GM12878 (cell line): ENCODE measurements around the gene MARF1. TPM values are rescaled to one million over a fixed set of nuclear protein-coding genes. Genes with fewer than 3 reads are reported as not detected.

Source experiments
- BCL11A ChIP-seq: IDR thresholded peaks from 2 replicates; pipeline ENCODE4 v1.6.1; 2011; ENCODE audit warnings: low read depth, low read length
- CEBPB ChIP-seq, 2 experiments: fragments of 150-350 bp in 1 of 2; IDR thresholded peaks; 2 replicates each; pipeline ENCODE4 v1.6.1; 2012 to 2014; ENCODE audit warnings: low read depth in 2 of 2, low read length in 2 of 2, borderline replicate concordance in 1 of 2, inconsistent platforms in 1 of 2
- ETV6 ChIP-seq, 2 experiments: fragments of 450-650 bp in 1 of 2; IDR thresholded peaks in 1 of 2; conservative IDR thresholded peaks in 1 of 2; 2 replicates each; pipeline ENCODE4 v1.6.1; 2014; ENCODE audit warnings: antibody characterized with exemption in 1 of 2, borderline replicate concordance in 1 of 2, low read depth in 1 of 2, mild to moderate bottlenecking in 1 of 2, moderate library complexity in 1 of 2
- FOXK2 ChIP-seq: fragments of 450-650 bp; IDR thresholded peaks from 2 replicates; pipeline ENCODE4 v1.6.1; 2017; ENCODE audit warnings: mild to moderate bottlenecking, moderate library complexity
- IKZF2 ChIP-seq, 2 experiments: fragments of 450-650 bp; IDR thresholded peaks; 2 replicates each; pipeline ENCODE4 v1.6.1; 2017; ENCODE audit warnings: mild to moderate bottlenecking in 2 of 2, moderate library complexity in 2 of 2
- MTA2 ChIP-seq: fragments of 450-650 bp; IDR thresholded peaks from 2 replicates; pipeline ENCODE4 v1.6.1; 2016; ENCODE audit warnings: low read depth, mild to moderate bottlenecking, moderate library complexity
- NR2F1 ChIP-seq: fragments of 450-650 bp; conservative IDR thresholded peaks from 2 replicates; pipeline ENCODE4 v1.6.1; 2017; ENCODE audit warnings: mild to moderate bottlenecking
- NRF1 ChIP-seq: conservative IDR thresholded peaks from 2 replicates; pipeline ENCODE4 v1.6.1; 2011; ENCODE audit warnings: mild to moderate bottlenecking, low read depth, low read length, improper control_type of control experiment
- RAD21 ChIP-seq: IDR thresholded peaks from 2 replicates; pipeline ENCODE4 v1.6.1; 2011; ENCODE audit warnings: mild to moderate bottlenecking, low read depth, low read length, moderate library complexity; ENCODE audit not compliant: insufficient read depth
- SIN3A ChIP-seq: IDR thresholded peaks from 2 replicates; pipeline ENCODE4 v1.6.1; 2012; ENCODE audit warnings: low read depth, low read length, improper control_type of control experiment
- STAT3 ChIP-seq: IDR thresholded peaks from 2 replicates; pipeline ENCODE4 v1.6.1; 2011; ENCODE audit warnings: low read depth, low read length, improper control_type of control experiment
- SUPT20H ChIP-seq: IDR thresholded peaks from 2 replicates; pipeline ENCODE4 v1.6.1; 2011; ENCODE audit warnings: low read depth, mild to moderate bottlenecking, low read length, moderate library complexity, borderline replicate concordance; ENCODE audit not compliant: control insufficient read depth
- TBL1XR1 ChIP-seq: IDR thresholded peaks from 2 replicates; pipeline ENCODE4 v1.6.1; 2012; ENCODE audit warnings: low read depth, low read length, improper control_type of control experiment
- ZNF24 ChIP-seq: fragments of 450-650 bp; IDR thresholded peaks from 2 replicates; pipeline ENCODE4 v1.6.1; 2017; ENCODE audit warnings: antibody characterized with exemption, mild to moderate bottlenecking
- polyA plus RNA-seq, 11 experiments: library from polyadenylated mRNA; depleted of rRNA in 4 of 11; unstranded in 6 of 11; stranded (reverse) in 5 of 11; fragments of >200 nt; fragmentation: Nextera tagmentation in 4 of 11; fragmentation: Illumina TruSeq in 1 of 11; extraction: Ambion mirVana in 4 of 11; extraction: Trizol in 1 of 11; gene quantifications; 1 replicate in 1 of 11; 2 replicates in 10 of 11; pipeline versions ENCODE4 v1.2.1 to v1.2.3, GENCODE V29; 2011 to 2016; ENCODE audit warnings: inconsistent platforms in 2 of 11, missing spikeins in 2 of 11, low read depth in 1 of 11
- total RNA-seq, 4 experiments: library from RNA; depleted of rRNA in 3 of 4; stranded (reverse); fragments of >200 nt in 3 of 4; fragmentation: Illumina TruSeq in 1 of 4; extraction: Trizol in 1 of 4; gene quantifications; 2 replicates each; pipeline versions ENCODE4 v1.2.1 to v1.2.3, GENCODE V29; 2013 to 2021
- TF ChIP-seq, protein P1 (sequence below): IDR thresholded peaks from 2 replicates; pipeline ENCODE4 v1.6.1; 2011; ENCODE audit warnings: low read depth, low read length, improper control_type of control experiment, borderline replicate concordance
- TF ChIP-seq, protein P2 (sequence below): IDR thresholded peaks from 2 replicates; pipeline ENCODE4 v1.6.1; 2011; ENCODE audit warnings: mild to moderate bottlenecking, low read depth, low read length, moderate library complexity; ENCODE audit not compliant: insufficient replicate concordance
- TF ChIP-seq, protein P3 (sequence below): fragments of 450-650 bp; formaldehyde crosslinking; IDR thresholded peaks from 2 replicates; pipeline ENCODE4 v1.5.0; 2022; ENCODE audit warnings: mild to moderate bottlenecking, missing genetic modification characterization
- TF ChIP-seq, protein P4 (sequence below): fragments of 450-650 bp; IDR thresholded peaks from 2 replicates; pipeline ENCODE4 v1.6.1; 2014; ENCODE audit warnings: mild to moderate bottlenecking
- TF ChIP-seq, protein P5 (sequence below): fragments of 450-650 bp; IDR thresholded peaks from 2 replicates; pipeline ENCODE4 v1.6.1; 2016; ENCODE audit warnings: mild to moderate bottlenecking

MARF1 gene
- total and polyA plus RNA-seq, 10 of the 15 experiments (the other 5 are each of a cell fraction or from before 2014, with no cell fraction given) = 4.5 to 40.1 (median 14.0) TPM

DNA sequence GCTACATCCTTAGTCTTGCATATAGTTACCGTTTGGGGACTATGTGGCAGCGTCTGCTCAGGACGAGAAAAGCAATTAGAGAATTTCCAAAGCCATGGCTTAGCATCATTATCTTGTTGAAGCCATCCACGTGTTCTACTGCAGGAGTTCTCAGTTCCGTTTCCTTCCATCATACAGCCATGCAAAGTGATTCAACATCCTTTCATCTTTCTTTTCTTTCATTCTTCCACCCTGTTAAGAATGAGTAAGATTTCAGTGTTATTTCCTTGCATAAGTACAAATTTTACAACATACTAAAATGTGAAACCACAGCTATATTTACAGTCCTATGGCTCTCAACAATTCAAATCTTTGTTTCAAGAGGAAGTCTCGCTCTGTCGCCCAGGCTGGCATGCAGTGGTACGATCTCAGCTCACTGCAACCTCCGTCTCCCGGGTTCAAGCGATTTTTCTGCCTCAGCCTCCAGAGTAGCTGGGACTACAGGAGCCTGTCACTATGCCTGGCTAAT is 3.8 kb downstream of the MARF1 start (continued):
- TF ChIP-seq ETV6 (conservative IDR thresholded peaks at IDR 0.05 in 1 of 2, IDR thresholded peaks at IDR 0.05 in 1 of 2; ENCODE audit: borderline replicate concordance in 1 of 2, low read depth in 1 of 2) (peak in 1 of 2 experiments; percentile 89; a peak in 2 of 4 replicates), TBL1XR1 (peak; percentile 59; the same call in 1 of the 2 replicates), ZNF24 (peak; percentile 62), SIN3A (no peak), BCL11A (no peak), MTA2 (peak; percentile 83), NRF1 (no peak), STAT3 (no peak), SUPT20H (no peak), NR2F1 (peak; percentile 29), CEBPB (IDR thresholded peaks at IDR 0.05; ENCODE audit: borderline replicate concordance in 1 of 2, low read depth in 2 of 2, low read length in 2 of 2) (no peak), FOXK2 (0 out of 2 replicates have a peak, but pooled peaks have one; percentile 25), RAD21 (no peak), IKZF2 (IDR thresholded peaks at IDR 0.05) (peak; percentile 73 to 77; a peak in 3 of 4 replicates)
- TF ChIP-seq, protein P1, sequence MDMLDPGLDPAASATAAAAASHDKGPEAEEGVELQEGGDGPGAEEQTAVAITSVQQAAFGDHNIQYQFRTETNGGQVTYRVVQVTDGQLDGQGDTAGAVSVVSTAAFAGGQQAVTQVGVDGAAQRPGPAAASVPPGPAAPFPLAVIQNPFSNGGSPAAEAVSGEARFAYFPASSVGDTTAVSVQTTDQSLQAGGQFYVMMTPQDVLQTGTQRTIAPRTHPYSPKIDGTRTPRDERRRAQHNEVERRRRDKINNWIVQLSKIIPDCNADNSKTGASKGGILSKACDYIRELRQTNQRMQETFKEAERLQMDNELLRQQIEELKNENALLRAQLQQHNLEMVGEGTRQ = no peak; the same call in 1 of the 2 replicates
- TF ChIP-seq, protein P2, sequence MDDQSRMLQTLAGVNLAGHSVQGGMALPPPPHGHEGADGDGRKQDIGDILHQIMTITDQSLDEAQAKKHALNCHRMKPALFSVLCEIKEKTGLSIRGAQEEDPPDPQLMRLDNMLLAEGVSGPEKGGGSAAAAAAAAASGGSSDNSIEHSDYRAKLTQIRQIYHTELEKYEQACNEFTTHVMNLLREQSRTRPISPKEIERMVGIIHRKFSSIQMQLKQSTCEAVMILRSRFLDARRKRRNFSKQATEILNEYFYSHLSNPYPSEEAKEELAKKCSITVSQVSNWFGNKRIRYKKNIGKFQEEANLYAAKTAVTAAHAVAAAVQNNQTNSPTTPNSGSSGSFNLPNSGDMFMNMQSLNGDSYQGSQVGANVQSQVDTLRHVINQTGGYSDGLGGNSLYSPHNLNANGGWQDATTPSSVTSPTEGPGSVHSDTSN = no peak
- TF ChIP-seq, protein P3, sequence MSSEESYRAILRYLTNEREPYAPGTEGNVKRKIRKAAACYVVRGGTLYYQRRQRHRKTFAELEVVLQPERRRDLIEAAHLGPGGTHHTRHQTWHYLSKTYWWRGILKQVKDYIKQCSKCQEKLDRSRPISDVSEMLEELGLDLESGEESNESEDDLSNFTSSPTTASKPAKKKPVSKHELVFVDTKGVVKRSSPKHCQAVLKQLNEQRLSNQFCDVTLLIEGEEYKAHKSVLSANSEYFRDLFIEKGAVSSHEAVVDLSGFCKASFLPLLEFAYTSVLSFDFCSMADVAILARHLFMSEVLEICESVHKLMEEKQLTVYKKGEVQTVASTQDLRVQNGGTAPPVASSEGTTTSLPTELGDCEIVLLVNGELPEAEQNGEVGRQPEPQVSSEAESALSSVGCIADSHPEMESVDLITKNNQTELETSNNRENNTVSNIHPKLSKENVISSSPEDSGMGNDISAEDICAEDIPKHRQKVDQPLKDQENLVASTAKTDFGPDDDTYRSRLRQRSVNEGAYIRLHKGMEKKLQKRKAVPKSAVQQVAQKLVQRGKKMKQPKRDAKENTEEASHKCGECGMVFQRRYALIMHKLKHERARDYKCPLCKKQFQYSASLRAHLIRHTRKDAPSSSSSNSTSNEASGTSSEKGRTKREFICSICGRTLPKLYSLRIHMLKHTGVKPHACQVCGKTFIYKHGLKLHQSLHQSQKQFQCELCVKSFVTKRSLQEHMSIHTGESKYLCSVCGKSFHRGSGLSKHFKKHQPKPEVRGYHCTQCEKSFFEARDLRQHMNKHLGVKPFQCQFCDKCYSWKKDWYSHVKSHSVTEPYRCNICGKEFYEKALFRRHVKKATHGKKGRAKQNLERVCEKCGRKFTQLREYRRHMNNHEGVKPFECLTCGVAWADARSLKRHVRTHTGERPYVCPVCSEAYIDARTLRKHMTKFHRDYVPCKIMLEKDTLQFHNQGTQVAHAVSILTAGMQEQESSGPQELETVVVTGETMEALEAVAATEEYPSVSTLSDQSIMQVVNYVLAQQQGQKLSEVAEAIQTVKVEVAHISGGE (CRISPR knock-in tag) = no peak
- TF ChIP-seq, protein P4, sequence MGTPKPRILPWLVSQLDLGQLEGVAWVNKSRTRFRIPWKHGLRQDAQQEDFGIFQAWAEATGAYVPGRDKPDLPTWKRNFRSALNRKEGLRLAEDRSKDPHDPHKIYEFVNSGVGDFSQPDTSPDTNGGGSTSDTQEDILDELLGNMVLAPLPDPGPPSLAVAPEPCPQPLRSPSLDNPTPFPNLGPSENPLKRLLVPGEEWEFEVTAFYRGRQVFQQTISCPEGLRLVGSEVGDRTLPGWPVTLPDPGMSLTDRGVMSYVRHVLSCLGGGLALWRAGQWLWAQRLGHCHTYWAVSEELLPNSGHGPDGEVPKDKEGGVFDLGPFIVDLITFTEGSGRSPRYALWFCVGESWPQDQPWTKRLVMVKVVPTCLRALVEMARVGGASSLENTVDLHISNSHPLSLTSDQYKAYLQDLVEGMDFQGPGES = no peak
- TF ChIP-seq, protein P5, sequence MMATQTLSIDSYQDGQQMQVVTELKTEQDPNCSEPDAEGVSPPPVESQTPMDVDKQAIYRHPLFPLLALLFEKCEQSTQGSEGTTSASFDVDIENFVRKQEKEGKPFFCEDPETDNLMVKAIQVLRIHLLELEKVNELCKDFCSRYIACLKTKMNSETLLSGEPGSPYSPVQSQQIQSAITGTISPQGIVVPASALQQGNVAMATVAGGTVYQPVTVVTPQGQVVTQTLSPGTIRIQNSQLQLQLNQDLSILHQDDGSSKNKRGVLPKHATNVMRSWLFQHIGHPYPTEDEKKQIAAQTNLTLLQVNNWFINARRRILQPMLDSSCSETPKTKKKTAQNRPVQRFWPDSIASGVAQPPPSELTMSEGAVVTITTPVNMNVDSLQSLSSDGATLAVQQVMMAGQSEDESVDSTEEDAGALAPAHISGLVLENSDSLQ = 0 out of 2 replicates have a peak, but pooled peaks have one; percentile 7
